GM21390 (cell line): ENCODE results near the gene FAM177A1.
A peak's percentile ranks its signal among the peaks of the same experiment; 100 is the strongest.
"Not testable (repeated sequence)": the region's sequence is repeated elsewhere in the genome, so short reads cannot be mapped to it uniquely, and the experiment has no call there.

Experiments
- ATAC-seq: cut with Tn5 transposase; IDR thresholded peaks from one replicate; pipeline ENCODE4 v1.9.1; 2021; ENCODE audit not compliant: unreplicated experiment

The FAM177A1 gene

DNA sequence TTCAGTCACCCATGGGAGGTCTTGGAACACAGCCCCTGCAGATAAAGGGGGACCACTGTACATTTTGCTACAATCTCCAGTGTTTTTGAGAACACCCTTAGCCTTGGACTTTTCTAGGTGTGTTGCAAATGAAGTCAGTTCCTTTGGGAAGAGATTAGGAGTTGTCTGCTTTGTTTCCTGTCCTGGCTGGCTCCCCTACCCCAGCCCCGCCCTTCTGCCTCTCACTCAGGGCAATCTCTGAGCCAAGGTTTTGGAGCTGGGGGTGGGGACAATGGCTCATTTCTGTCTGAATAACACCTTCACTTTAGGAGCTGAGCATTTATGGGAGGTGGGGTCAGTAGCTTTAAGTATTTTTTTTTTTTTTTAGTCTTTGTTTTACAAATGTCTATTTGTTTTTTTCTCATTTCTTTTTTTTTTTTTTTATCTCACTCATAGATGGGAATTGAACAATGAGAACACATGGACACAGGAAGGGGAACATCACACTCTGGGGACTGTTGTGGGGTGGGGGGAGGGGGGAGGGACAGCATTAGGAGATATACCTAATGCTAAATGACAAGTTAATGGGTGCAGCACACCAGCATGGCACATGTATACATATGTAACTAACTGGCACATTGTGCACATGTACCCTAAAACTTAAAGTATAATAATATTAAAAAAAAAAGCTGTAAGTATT, 15.2 kb downstream of the FAM177A1 start:
- not testable (repeated sequence) for ATAC-seq

DNA sequence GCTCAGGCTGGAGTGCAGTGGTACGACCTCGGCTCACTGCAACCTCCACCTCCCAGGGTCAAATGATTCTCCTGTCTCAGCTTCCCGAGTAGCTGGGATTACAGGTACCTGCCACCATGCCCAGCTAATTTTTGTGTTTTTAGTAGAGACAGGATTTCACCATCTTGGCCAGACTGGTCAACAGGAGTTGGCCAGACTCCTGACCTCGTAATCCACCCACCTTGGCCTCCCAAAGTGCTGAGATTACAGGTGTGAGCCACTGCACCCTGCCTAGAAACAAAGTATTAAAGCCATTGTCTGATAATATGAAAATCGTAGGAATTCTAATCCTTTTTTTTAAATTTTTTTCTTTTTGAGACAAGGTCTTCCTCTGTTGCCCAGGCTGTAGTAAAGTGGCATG, 19.7 kb downstream of the FAM177A1 start:
- ATAC-seq = not testable (repeated sequence)

DNA sequence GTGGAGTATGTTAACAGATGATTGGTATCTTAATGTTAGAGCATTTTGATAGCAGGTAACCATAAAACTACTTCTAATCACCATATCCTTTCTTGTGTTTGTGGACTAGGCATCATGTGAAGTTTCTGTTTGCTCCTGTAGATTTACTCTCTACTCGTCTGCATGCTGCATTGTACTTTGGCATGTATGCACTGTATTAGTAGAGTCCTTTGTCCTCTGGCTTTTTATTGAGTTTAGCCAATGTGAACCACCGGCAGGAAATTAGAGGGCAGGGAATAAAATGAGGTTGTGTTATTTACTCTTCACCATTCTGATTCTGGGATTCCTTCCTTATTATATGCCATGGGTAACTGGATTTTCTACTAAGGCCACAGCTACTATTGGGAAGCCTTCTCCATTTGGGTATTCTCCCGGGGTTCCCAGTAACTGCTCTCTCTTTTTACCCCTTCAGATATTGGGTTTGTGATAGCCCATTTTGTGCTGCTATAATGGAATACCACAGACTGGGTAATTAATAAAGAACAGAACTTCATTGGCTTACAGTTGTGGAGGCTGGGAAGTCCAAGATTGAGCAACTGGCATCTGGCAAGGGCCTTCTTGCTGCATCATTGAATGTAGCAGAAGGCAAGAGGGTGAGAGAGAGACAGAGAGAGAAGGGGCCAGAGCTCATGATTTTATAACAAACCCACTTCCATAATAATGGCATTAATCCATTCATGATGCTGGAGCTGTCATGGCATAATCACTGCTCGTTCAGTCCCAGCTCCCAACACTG, 22.4 kb downstream of the FAM177A1 start:
- ATAC-seq = no peak

DNA sequence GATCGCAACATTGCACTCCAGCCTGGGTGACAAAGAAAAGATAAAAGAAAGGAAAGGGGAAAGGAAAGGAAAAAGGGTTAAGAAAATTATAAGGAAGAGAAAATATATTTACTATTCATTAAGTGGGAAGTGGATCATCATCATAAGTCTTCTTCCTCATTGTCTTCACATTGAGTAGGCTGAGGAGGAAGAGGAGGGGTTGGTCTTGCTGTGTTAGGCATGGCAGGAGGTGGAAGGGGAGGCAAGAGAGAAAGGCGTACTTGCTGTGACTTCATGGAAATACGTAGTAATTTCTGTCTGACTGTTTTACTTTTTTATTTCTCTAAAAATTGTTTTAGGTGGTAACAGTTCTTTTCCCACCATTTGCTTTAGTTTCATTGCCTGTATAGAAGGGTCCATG, 26.2 kb downstream of the FAM177A1 start:
- ATAC-seq = no peak

DNA sequence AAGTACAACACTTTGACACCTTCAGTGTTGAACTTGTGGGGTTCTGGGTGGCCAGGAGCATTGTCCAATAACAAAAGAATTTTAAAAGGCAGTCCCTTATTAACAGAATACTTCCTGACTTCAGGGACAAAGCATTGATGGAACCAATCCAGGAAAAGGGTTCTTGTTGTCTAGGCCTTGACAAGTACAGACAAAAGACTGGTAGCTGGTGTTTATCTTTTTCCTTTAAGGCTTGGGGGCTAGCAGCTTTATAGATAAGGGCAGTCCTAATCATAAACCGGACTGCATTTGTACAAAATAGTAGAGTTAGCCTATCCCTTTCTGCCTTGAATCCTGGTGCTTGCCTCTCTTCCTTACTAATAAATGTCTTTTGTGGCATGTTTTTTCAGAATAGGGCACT, 27.4 kb downstream of the FAM177A1 start:
- no peak for ATAC-seq

DNA sequence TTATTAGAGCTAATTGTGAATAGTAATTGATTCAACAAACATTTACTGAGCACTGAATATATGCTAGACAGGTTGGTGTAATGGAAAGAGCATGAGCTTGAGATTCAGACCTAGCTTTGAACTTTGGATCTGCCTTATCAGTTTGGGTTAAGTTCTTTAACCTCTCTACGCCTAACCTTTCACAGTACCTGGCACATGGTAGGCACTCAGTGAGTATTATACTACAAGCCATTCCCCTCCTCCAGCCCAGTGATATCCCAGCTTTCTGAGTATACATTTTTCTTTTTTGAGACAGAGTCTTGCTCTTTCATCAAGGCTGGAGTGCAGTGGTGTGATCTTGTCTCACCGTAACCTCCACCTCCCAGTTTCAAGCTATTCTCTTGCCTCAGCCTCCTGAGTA, 32.0 kb downstream of the FAM177A1 start:
- no peak for ATAC-seq

DNA sequence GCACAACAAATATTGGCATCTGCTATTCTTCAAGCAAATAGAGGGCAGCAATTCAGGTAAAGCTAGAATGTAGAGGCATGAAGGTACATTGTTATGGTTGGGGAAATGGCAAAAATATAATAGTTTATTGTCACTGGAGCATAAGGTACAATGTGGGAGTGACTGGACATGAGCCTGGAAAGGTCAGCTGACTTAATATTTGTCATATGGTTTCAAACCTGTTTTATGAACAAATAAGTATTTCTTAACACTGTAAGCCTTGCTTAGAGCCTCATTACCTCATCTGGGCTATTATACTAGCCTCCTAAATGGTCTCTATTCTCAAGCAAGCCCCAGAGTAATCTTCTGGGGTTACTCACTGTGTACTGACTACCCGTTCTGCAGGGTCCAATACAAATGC, 33.7 kb downstream of the FAM177A1 start:
- no peak for ATAC-seq

DNA sequence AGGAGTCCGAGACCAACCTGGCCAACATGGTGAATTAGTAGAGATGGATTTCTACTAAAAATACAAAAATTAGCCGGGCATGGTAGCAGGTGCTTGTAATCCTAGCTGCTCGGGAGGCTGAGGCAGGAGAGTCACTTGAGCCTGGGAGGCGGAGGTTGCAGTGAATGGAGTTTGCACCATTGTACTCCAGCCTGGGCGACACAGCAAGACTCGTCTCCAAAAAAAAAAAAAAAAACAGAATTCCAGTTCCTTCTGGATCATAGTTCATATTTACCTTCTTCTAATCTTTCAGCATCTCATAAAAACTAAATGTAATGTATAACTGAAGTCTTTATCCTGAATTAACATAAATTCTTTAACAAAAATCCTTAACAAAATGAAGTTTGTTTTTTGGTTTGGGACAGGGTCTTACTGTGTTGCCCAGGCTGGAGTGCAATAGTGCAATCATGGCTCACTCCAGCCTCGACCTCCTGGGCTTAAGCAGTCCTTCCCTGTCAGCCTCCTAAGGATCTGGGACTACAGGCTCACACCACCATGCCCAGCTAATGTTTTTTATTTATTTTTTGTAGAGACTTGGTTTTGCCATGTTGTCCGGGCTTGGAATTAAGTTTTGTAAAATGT, 37.6 kb downstream of the FAM177A1 start:
- ATAC-seq = no peak

DNA sequence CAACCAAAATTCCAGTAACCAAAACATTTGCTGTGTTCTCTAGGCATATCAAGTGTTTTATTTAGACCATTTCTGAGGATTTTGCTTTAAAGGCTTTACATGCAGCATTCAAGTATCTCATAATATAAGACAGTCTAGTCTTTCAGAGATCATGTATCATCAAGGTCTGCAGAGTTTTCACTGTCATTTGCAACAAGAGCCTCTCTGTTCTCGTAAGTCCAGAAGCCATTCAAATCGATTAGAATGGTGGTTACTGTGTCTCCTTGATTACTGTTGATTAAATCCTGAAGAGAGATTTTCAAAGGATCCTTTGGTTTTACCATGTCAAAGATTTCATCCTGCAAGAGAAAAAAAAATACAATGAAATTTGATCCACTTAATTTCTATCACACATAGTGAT, 39.4 kb downstream of the FAM177A1 start:
- no peak for ATAC-seq

DNA sequence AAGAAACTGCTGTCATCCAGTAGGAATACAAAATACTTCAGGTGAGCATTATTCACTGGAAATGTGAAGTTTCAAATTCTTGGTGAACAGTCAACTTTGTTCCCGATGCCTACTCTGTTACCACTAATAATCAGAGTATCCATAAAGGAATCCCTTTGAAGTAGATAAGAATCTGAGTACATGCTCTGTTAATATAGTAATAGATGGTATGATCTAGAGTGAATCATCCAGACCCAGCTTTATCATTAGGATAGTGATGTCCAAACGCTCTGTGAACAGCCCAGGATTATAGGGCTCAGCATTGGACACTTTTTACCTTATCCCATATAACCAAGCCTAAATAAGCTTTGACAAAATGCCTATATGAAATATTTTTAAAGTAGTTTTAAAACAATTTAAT, 42.4 kb downstream of the FAM177A1 start:
- ATAC-seq = no peak

DNA sequence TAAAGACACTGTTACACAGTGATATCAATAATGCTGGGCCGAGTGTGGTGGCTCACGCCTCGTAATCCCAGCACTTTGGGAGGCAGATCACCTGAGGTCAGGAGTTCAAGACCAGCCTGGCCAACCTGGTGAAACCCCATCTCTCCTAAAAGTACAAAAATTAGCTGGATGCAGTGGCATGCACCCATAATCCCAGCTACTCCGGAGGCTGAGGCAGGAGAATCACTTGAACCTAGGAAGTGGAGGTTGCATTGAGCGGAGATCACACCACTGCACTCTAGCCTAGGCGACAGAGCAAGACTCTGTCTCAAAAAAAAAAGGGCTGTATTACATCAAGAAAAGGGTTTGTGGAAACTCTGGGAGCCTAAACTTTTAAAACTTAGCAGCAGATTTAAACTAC, 48.6 kb downstream of the FAM177A1 start:
- not testable (repeated sequence) for ATAC-seq

DNA sequence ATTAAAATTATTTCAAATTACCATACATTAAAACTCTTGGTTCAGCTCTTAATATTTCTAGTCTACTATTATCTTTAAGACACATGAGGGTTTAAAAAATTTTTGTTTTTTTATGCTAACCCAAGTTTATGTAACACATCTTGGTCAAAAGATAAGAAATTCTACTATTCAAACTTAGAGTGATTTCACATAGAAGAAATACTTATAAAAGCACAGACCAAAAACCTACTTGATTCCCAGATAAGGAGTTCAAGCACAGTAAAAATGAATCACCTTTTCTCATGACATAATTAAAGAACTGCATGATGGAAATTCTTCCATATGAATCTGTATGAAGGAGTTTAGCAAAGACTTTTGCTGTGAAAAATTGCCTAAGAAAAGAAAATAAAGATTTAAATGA, 61.8 kb downstream of the FAM177A1 start:
- ATAC-seq = no peak

DNA sequence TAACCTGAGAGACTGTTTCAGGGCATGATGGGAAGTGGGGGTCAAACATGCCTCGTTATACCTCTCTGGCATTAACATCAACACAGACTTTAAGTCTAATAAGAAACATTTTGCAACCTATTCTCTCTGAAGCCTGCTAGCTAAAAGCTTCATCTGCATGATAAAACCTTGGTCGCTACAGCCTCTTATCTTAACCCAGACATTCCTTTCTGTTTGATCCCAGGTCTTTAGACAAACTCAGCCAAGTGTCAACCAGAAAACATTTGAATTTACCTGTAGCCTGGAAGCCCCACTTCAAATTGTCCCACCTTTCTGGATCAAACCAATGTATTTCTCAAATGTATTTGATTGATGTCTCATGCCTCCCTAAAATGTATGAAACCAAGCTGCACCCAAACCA, 66.6 kb downstream of the FAM177A1 start:
- ATAC-seq = no peak

DNA sequence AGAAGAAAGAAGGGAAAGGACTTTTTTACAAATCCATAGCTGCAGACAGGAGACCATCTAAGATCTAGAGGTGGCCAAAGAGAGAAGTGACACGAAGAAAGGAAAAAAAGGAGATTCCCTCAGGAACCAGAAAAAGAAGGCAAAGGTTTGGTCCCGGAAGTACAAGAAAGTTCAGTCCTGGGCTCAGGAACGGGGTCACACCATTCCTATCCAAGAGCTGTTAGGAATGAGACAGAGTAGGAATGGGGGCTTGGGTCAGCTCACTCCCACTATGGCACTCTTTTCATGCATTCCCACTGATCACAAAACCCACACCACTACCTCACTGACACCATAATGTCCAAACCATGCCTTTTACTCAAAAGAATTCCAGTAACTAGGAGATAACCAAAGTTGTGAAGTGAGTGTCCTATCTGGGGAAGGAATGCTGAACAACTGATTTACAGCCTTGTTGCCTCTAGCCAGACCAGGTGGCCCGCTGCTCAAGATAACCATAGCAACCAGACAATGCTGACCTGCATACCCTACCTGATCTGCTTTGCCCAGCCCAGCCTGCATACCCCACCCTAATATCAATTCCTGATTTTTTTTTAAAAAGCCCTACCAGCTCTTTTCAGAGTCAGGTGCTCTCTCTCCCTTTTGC, 67.4 kb downstream of the FAM177A1 start:
- no peak for ATAC-seq

DNA sequence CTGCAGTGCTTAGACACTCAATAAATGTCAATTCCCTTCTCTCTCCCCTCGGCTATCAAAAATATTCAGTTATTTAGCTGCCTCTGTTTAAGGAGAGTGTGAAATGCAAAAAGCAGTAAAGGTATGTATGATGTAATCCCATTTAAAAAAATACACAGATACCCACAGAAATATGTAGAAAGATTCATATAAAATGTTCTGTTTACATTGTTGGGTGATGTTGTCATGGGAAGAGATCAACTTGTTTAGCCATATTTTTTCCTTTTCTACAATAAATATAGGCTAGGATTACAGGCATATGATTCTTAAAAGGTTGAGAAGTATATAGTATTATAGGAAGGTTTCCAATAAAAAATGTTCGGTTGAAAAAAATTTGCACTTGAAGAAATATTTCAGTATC, 68.0 kb downstream of the FAM177A1 start:
- no peak for ATAC-seq

DNA sequence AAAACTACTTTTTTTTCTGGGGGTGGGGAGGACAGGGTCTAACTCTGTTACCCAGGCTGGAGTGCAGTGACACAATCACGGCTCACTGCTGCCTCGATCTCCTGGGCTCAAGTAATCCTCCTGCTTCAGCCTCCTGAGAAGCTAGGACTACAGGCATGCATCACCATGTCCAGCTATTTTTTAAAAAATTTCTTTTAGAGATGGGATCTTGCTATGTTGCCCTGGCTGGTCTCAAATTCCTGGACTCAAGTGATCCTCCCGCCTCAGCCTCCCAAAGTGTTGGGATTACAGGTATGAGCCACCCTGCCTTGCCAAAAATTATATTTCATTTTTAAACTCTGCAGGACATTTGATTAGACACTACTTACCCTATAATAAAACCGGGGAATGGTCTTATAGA, 70.2 kb downstream of the FAM177A1 start:
- ATAC-seq = no peak

DNA sequence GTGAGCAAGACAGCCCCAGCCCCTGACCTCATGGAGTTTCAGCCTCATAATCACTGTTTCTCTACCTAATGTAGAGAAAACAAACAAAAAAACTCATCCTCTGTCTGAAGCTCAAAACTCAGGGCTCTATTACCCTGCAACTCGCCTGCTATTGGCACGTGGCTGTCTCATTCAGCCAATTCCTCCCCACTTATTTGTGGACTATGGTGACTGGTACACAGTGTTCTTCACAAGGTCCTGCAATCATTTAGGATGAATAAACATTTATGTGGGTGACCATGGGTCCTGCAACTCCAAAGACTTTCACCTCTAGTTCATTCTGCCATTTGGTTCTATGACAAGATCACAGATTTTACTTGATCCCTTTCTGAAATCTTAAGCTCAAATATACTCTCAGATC, 71.0 kb downstream of the FAM177A1 start:
- ATAC-seq = no peak

DNA sequence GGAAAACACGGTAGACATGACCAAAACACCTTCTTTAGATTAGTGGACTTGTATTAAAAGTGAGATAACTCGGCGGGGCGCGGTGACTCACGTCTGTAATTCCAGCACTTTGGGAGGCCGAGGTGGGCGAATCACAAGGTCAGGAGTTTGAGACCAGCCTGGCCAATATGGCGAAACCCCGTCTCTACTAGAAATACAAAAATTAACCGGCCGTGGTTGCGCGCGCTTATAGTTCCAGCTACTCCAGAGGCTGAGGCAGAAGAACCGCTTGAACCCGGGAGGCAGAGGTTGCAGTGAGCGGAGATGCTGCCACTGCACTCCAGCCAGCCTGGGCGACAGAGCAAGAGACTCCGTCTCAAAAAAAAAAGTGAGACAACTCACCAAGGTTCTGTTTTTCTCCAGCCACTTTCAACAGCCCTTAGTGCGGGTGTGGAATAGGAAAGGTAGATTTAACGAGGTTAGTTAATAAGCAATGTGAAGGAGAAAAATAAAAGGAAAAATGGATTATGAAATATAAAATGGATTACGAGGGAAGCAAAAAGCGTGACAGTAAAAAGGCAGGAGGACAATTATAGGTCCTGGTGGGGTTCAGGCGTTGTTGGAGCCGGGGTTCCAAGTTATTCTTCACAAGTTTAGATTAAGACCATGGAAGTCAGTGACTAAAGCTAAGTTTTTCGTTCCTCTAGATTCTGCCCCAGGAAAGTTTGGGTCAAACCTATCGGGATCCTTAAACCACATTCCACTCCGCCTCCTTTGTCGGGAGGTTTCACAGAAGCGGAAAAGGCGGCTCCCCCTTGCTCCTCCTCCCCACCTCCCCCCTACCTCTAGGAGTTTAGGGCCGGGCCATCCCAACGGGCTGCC, 75.2 kb downstream of the FAM177A1 start:
- peak; percentile 5 for ATAC-seq

DNA sequence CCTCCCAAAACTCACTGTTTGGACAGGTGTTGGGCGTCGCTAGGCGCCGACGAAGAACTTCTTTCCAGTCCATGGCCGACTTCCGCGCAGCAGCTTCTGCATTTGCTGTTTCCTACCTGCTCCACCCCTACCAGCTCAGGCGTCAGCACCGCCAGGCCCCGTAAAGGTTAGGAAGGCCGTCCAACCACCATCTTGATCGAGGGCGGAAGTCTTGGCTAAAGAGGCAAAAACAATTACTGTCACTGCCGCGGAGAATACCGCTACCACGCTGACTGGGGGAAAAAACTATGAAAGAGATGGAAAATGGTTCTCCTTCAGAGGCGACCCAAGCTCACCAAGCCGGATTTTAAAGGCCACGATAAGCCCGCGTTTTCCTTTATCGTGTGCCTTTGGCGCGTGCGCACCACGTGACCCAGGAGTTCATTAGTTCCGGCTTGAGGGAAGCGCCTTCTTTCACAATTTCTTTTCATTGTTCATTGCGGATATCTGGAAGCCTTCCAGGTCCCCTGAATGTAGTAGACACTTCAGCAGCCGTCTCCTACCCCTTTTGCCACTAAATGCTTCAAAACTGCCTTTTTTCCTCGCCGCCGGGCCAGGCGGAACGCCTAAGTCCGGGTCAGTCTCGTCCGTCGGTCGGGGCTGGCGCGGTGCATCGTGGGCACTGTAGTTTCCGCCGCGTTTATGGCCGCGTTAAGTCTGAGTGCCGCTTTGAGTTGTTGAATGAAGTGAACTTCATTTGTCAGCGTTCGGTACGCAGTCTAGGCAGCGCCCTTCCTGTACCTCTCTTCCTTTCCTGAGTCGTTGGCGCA, 76.0 kb downstream of the FAM177A1 start, which contains the start of the genes PPP2R3C and PRORP:
Gene PPP2R3C (minus strand): TSS at position 104 of the 809 bp plus-strand sequence. CDS start 31 bp downstream, at position 73.
Gene PRORP (plus strand): TSS at position 666 of the 809 bp plus-strand sequence. CDS start 694 bp downstream, outside the sequence.
- ATAC-seq = peak; percentile 85
